Gastroesophageal sphincter (tissue), 3 donors: Measurements from ENCODE around the gene PLN.

ENCODE experiments used
- CTCF ChIP-seq, 4 experiments: fragments of 200-600 bp in 2 of 4; fragments of 450-650 bp in 2 of 4; sonication (generic) in 1 of 4; IDR thresholded peaks; one replicate each; pipeline ENCODE4 v1.5.1; 2017 to 2019; ENCODE audit warnings: antibody characterized with exemption in 4 of 4, mild to moderate bottlenecking in 2 of 4, moderate library complexity in 2 of 4
- POLR2A ChIP-seq, 2 donors: fragments of 450-650 bp; IDR thresholded peaks; one replicate each; pipeline ENCODE4 v1.6.1; 2017; ENCODE audit warnings: antibody characterized with exemption in 2 of 2, mild to moderate bottlenecking in 2 of 2, moderate library complexity in 1 of 2
- POLR2AphosphoS5 ChIP-seq: sonication (generic); formaldehyde crosslinking; IDR thresholded peaks from one replicate; pipeline ENCODE4 v1.6.1; 2017; ENCODE audit warnings: antibody characterized with exemption

- TF ChIP-seq CTCF (IDR thresholded peaks at IDR 0.05) (peak; percentile 40 to 73 (median 67)), POLR2A (IDR thresholded peaks at IDR 0.05) (no peak), POLR2AphosphoS5 (peak; percentile 20)
Observed at GRCh38 chr6:118551063-118552053, 3.3 kb downstream of the PLN start.
